Neural progenitor cell (in vitro differentiated cells): ENCODE results near the gene MAJIN. TPM values are rescaled to one million over a fixed set of nuclear protein-coding genes. Genes with fewer than 3 reads are reported as not detected.

Experiments used
- DNase-seq: peaks from one replicate; pipeline ENCODE4 v3.0.0-alpha.2; 2016; ENCODE audit warnings: low spot score
- H2AFZ ChIP-seq: fragments of 200-600 bp; sonication (generic); replicated peaks from 2 replicates; pipeline ENCODE4 v1.6.1; 2016; ENCODE audit warnings: antibody characterized with exemption
- H3F3A ChIP-seq: fragments of 200-600 bp; sonication (generic); 2 replicates; pipeline ENCODE4 v1.6.1; 2016; ENCODE audit warnings: antibody characterized with exemption, low read depth
- H3K27ac ChIP-seq: fragments of 200-600 bp; sonication (generic); 2 replicates; pipeline ENCODE4 v1.5.1; 2016; ENCODE audit warnings: mild to moderate bottlenecking
- H3K27me3 ChIP-seq: fragments of 200-600 bp; sonication (generic); 2 replicates; pipeline ENCODE4 v1.6.1; 2016; ENCODE audit warnings: mild to moderate bottlenecking, moderate library complexity
- H3K36me3 ChIP-seq: fragments of 200-600 bp; sonication (generic); 2 replicates; pipeline ENCODE4 v1.5.1; 2016
- H3K4me1 ChIP-seq: fragments of 200-600 bp; sonication (generic); 2 replicates; pipeline ENCODE4 v1.6.1; 2016; ENCODE audit warnings: mixed run types
- H3K4me2 ChIP-seq: fragments of 200-600 bp; sonication (generic); 2 replicates; pipeline ENCODE4 v1.6.1; 2016
- H3K4me3 ChIP-seq: fragments of 200-600 bp; sonication (generic); 2 replicates; pipeline ENCODE4 v1.5.1; 2016
- H3K79me2 ChIP-seq: fragments of 200-600 bp; sonication (generic); 2 replicates; pipeline ENCODE4 v1.6.1; 2016; ENCODE audit warnings: low read depth
- H3K9ac ChIP-seq: fragments of 200-600 bp; sonication (generic); 2 replicates; pipeline ENCODE4 v1.6.1; 2016
- H3K9me3 ChIP-seq: fragments of 200-600 bp; sonication (generic); 2 replicates; pipeline ENCODE4 v1.5.1; 2016; ENCODE audit warnings: low read depth
- H4K20me1 ChIP-seq: fragments of 200-600 bp; sonication (generic); 2 replicates; pipeline ENCODE4 v1.6.1; 2016; ENCODE audit warnings: low read depth
- H3K27ac Mint-ChIP-seq: 3 replicates; pipeline ENCODE4 v1.8.0; 2021; ENCODE audit warnings: mixed read lengths
- H3K27me3 Mint-ChIP-seq: 2 replicates; pipeline ENCODE4 v1.8.0; 2022; ENCODE audit warnings: low read depth, mild to moderate bottlenecking, inconsistent platforms, moderate library complexity, mixed read lengths; ENCODE audit not compliant: insufficient read depth
- H3K36me3 Mint-ChIP-seq: 3 replicates; pipeline ENCODE4 v1.8.0; 2021; ENCODE audit warnings: mixed read lengths
- H3K4me1 Mint-ChIP-seq: 3 replicates; pipeline ENCODE4 v1.8.0; 2021; ENCODE audit warnings: mixed read lengths
- H3K4me3 Mint-ChIP-seq: 3 replicates; pipeline ENCODE4 v1.8.0; 2021; ENCODE audit warnings: mild to moderate bottlenecking, moderate library complexity, mixed read lengths
- H3K9me3 Mint-ChIP-seq: 3 replicates; pipeline ENCODE4 v1.8.0; 2020; ENCODE audit warnings: mixed read lengths
- CTCF ChIP-seq: fragments of 200-600 bp; sonication (generic); IDR thresholded peaks from 2 replicates; pipeline ENCODE4 v1.5.1; 2017; ENCODE audit warnings: antibody characterized with exemption, mild to moderate bottlenecking
- EZH2 ChIP-seq: fragments of 200-600 bp; sonication (generic); IDR thresholded peaks from 2 replicates; pipeline ENCODE4 v1.6.1; 2017; ENCODE audit warnings: antibody characterized with exemption, mild to moderate bottlenecking, moderate library complexity
- EZH2phosphoT487 ChIP-seq: fragments of 200-600 bp; sonication (generic); IDR thresholded peaks from 2 replicates; pipeline ENCODE4 v1.6.1; 2017; ENCODE audit warnings: antibody characterized with exemption
- total RNA-seq: library from RNA; depleted of rRNA; stranded (reverse); fragments of >200 nt; gene quantifications from 2 replicates; pipeline ENCODE4 v1.2.3, GENCODE V29; 2015; ENCODE audit warnings: low replicate concordance

The MAJIN gene
- total RNA-seq, 1 donor from 2014 or later, result not detected

- H3K27ac ChIP-seq, result no peak overlapping the region
- no peak for DNase-seq
- H3K4me3 Mint-ChIP-seq, result peak overlapping the region; percentile 13
- no peak overlapping the region for H2AFZ ChIP-seq
- no peak overlapping the region for H3K27ac Mint-ChIP-seq
- H3F3A ChIP-seq, result no peaks in the 10 kb centered on the region
- no peak overlapping the region for H3K4me3 ChIP-seq
- H3K4me2 ChIP-seq, result no peak overlapping the region
- H3K9me3 ChIP-seq, result no peaks in the 10 kb centered on the region
- no peaks in the 10 kb centered on the region for H3K9me3 Mint-ChIP-seq
- H3K36me3 ChIP-seq, result no peaks in the 10 kb centered on the region
- no peaks in the 10 kb centered on the region for H3K79me2 ChIP-seq
- H3K27me3 ChIP-seq, result no peaks in the 10 kb centered on the region
- H3K4me1 ChIP-seq, result no peaks in the 10 kb centered on the region
- peaks cover 4% of the 10 kb centered on the region for H3K27me3 Mint-ChIP-seq
- TF ChIP-seq EZH2 (no peak), CTCF (no peak), EZH2phosphoT487 (no peak)
- no peaks in the 10 kb centered on the region for H3K4me1 Mint-ChIP-seq
- H4K20me1 ChIP-seq, result no peaks in the 10 kb centered on the region
- no peak overlapping the region for H3K9ac ChIP-seq
- H3K36me3 Mint-ChIP-seq, result peaks cover 8% of the 10 kb centered on the region
Measured at GRCh38 chr11:64908766-64909165, 63.1 kb downstream of the MAJIN start.

- Mint-ChIP-seq H3K36me3 (peaks cover 9% of the 10 kb centered on the region), H3K27me3 (peaks cover 6% of the 10 kb centered on the region)
- no peak for DNase-seq
Measured at GRCh38 chr11:64906314-64906635, 65.6 kb downstream of the MAJIN start.

GRCh38 chr11:64905516-64906313 is 66.2 kb downstream of the MAJIN start:
- Histone ChIP-seq H2AFZ (no peak overlapping the region), H3K9me3 (no peaks in the 10 kb centered on the region), H3K4me3 (no peak overlapping the region), H4K20me1 (no peaks in the 10 kb centered on the region), H3K79me2 (no peaks in the 10 kb centered on the region), H3F3A (no peaks in the 10 kb centered on the region), H3K27me3 (no peaks in the 10 kb centered on the region), H3K9ac (no peak overlapping the region), H3K27ac (no peak overlapping the region), H3K4me1 (no peaks in the 10 kb centered on the region), H3K36me3 (no peaks in the 10 kb centered on the region), H3K4me2 (no peak overlapping the region)
- TF ChIP-seq EZH2phosphoT487, result no peak
- TF ChIP-seq CTCF, result no peak
- TF ChIP-seq EZH2, result no peak
- Mint-ChIP-seq H3K27me3 (peaks cover 6% of the 10 kb centered on the region), H3K4me1 (no peaks in the 10 kb centered on the region), H3K4me3 (no peak overlapping the region), H3K36me3 (peaks cover 9% of the 10 kb centered on the region), H3K9me3 (no peaks in the 10 kb centered on the region), H3K27ac (no peak overlapping the region)
- no peak for DNase-seq

More at GRCh38 chr11:64906314-64906635, 65.6 kb downstream of the MAJIN start:
- Histone ChIP-seq H3K79me2 (no peaks in the 10 kb centered on the region), H3K4me3 (no peak overlapping the region), H3K4me2 (no peak overlapping the region), H3F3A (no peaks in the 10 kb centered on the region), H3K27ac (no peak overlapping the region), H3K27me3 (no peaks in the 10 kb centered on the region), H3K4me1 (no peaks in the 10 kb centered on the region), H3K36me3 (no peaks in the 10 kb centered on the region), H2AFZ (no peak overlapping the region), H4K20me1 (no peaks in the 10 kb centered on the region), H3K9me3 (no peaks in the 10 kb centered on the region), H3K9ac (no peak overlapping the region)
- no peak overlapping the region for H3K4me3 Mint-ChIP-seq
- no peak for TF ChIP-seq EZH2
- H3K9me3 Mint-ChIP-seq, result no peaks in the 10 kb centered on the region
- H3K4me1 Mint-ChIP-seq, result no peaks in the 10 kb centered on the region
- H3K27ac Mint-ChIP-seq, result no peak overlapping the region

- Histone ChIP-seq H3K27me3 (no peaks in the 10 kb centered on the region), H3K36me3 (no peaks in the 10 kb centered on the region), H3K79me2 (no peaks in the 10 kb centered on the region), H3K9me3 (no peaks in the 10 kb centered on the region), H3K4me1 (no peaks in the 10 kb centered on the region), H3K4me2 (no peak overlapping the region), H4K20me1 (no peaks in the 10 kb centered on the region), H3K27ac (no peak overlapping the region), H2AFZ (no peak overlapping the region), H3K4me3 (no peak overlapping the region), H3K9ac (no peak overlapping the region), H3F3A (no peaks in the 10 kb centered on the region)
- no peak overlapping the region for H3K27ac Mint-ChIP-seq
- H3K4me3 Mint-ChIP-seq, result no peak overlapping the region
- H3K9me3 Mint-ChIP-seq, result no peaks in the 10 kb centered on the region
- H3K4me1 Mint-ChIP-seq, result no peaks in the 10 kb centered on the region
- peaks cover 11% of the 10 kb centered on the region for H3K27me3 Mint-ChIP-seq
- TF ChIP-seq CTCF (no peak), EZH2phosphoT487 (no peak), EZH2 (no peak)
- no peak for DNase-seq
- peaks cover 9% of the 10 kb centered on the region for H3K36me3 Mint-ChIP-seq
Measured at GRCh38 chr11:64903291-64903833, 68.5 kb downstream of the MAJIN start.
